Measurements from ENCODE around the gene LPCAT1.

- TF ChIP-seq CTCF (IDR thresholded peaks at IDR 0.05) (no peak), POLR2AphosphoS5 (IDR thresholded peaks at IDR 0.05) (no peak), EP300 (IDR thresholded peaks at IDR 0.05) (no peak)
These were observed 104.1 kb downstream of the LPCAT1 start for GRCh38 chr5:1419476-1420210.

Measured in stomach (tissue), 4 donors.